Naive thymus-derived CD4-positive, alpha-beta T cell (primary cell): Measurements from ENCODE around the gene TLCD5. TPM values are rescaled to one million over a fixed set of nuclear protein-coding genes. Genes with fewer than 3 reads are reported as not detected.

ENCODE experiments used
- ATAC-seq: fragments of 150-1000 bp; cut with Tn5 transposase; 2 replicates; pipeline ENCODE4 v1.10.0; 2021; ENCODE audit warnings: mild to moderate bottlenecking, moderate library complexity
- CTCF ChIA-PET: fragments of 350-600 bp; sonication (Branson Sonifier 250); formaldehyde crosslinking; loops from one replicate; lab custom pipeline; 2021; ENCODE audit warnings: antibody characterized with exemption; lab: Charles Lee
- POLR2A ChIA-PET: fragments of 350-600 bp; sonication (Branson Sonifier 250); formaldehyde crosslinking; loops from one replicate; lab custom pipeline; 2021; ENCODE audit warnings: antibody characterized with exemption, inconsistent platforms; lab: Charles Lee
- DNase-seq, 9 donors: peaks; one replicate each; pipeline versions ENCODE4 v3.0.0 to v3.0.0-alpha.2; 2020 to 2022; ENCODE audit warnings: mixed read lengths in 1 of 9
- H3K27ac ChIP-seq: one replicate; pipeline ENCODE4 v1.7.0; 2013; ENCODE audit warnings: mild to moderate bottlenecking, low read depth, low read length, moderate library complexity
- H3K27me3 ChIP-seq, 2 donors: one replicate each; pipeline ENCODE4 v1.7.0; 2013; ENCODE audit warnings: low read length in 2 of 2, mild to moderate bottlenecking in 2 of 2, moderate library complexity in 2 of 2; ENCODE audit not compliant: control insufficient read depth in 2 of 2, insufficient read depth in 2 of 2
- H3K36me3 ChIP-seq, 3 experiments: 1 replicate in 2 of 3; 2 replicates in 1 of 3; pipeline ENCODE4 v1.7.0; 2013; ENCODE audit warnings: low read length in 3 of 3, mild to moderate bottlenecking in 3 of 3, moderate library complexity in 1 of 3; ENCODE audit not compliant: insufficient read depth in 3 of 3, control insufficient read depth in 2 of 3
- H3K4me1 ChIP-seq, 2 donors: one replicate each; pipeline ENCODE4 v1.7.0; 2013; ENCODE audit warnings: low read length in 2 of 2, mild to moderate bottlenecking in 2 of 2, moderate library complexity in 1 of 2; ENCODE audit not compliant: control insufficient read depth in 2 of 2, insufficient read depth in 2 of 2
- H3K4me3 ChIP-seq: 2 replicates; pipeline ENCODE4 v1.7.0; 2013; ENCODE audit warnings: mild to moderate bottlenecking, low read length
- H3K9me3 ChIP-seq, 3 experiments: 1 replicate in 2 of 3; 2 replicates in 1 of 3; pipeline ENCODE4 v1.7.0; 2013; ENCODE audit warnings: low read length in 3 of 3; ENCODE audit not compliant: control insufficient read depth in 2 of 3
- H3K27ac Mint-ChIP-seq, 9 donors: one replicate each; pipeline ENCODE4 v1.8.0; 2020 to 2022; ENCODE audit warnings: mixed read lengths in 9 of 9, mild to moderate bottlenecking in 8 of 9, moderate library complexity in 5 of 9, inconsistent platforms in 2 of 9
- H3K27me3 Mint-ChIP-seq, 5 donors: one replicate each; pipeline ENCODE4 v1.8.0; 2021 to 2022; ENCODE audit warnings: mixed read lengths in 5 of 5, mild to moderate bottlenecking in 1 of 5
- H3K36me3 Mint-ChIP-seq, 5 donors: one replicate each; pipeline ENCODE4 v1.8.0; 2020 to 2022; ENCODE audit warnings: mixed read lengths in 5 of 5, mild to moderate bottlenecking in 3 of 5, inconsistent platforms in 1 of 5
- H3K4me1 Mint-ChIP-seq, 7 donors: one replicate each; pipeline ENCODE4 v1.8.0; 2020 to 2022; ENCODE audit warnings: mixed read lengths in 7 of 7, mild to moderate bottlenecking in 3 of 7, inconsistent platforms in 1 of 7
- H3K4me3 Mint-ChIP-seq, 10 donors: one replicate each; pipeline ENCODE4 v1.8.0; 2020 to 2022; ENCODE audit warnings: mild to moderate bottlenecking in 10 of 10, mixed read lengths in 10 of 10, moderate library complexity in 6 of 10, inconsistent platforms in 2 of 10
- H3K9me3 Mint-ChIP-seq, 11 donors: one replicate each; pipeline ENCODE4 v1.8.0; 2020 to 2022; ENCODE audit warnings: mixed read lengths in 11 of 11, mild to moderate bottlenecking in 4 of 11, inconsistent platforms in 1 of 11, moderate library complexity in 1 of 11
- intact Hi-C, 2 donors: fragments of 100-400 bp; cut with micrococcal nuclease; formaldehyde crosslinking; loops; one replicate each; pipeline ENCODE4 v1.15.1; 2023
- polyA plus RNA-seq, 2 donors: library from polyadenylated mRNA; unstranded; fragments of 300-500 nt; fragmentation: Illumina TruSeq; gene quantifications; one replicate each; pipeline ENCODE4 v1.2.3, GENCODE V29; 2021
- total RNA-seq, 6 experiments: library from RNA in 5 of 6; stranded (reverse) in 5 of 6; gene quantifications; 1 replicate in 5 of 6; 2 replicates in 1 of 6; pipeline ENCODE4 v1.2.3 and lab custom pipeline; 2021 to 2026

Gene TLCD5
- total and polyA plus RNA-seq, 7 experiments from 2014 or later, result 0.11 to 0.48 (median 0.17) TPM; not detected in 4

DNA sequence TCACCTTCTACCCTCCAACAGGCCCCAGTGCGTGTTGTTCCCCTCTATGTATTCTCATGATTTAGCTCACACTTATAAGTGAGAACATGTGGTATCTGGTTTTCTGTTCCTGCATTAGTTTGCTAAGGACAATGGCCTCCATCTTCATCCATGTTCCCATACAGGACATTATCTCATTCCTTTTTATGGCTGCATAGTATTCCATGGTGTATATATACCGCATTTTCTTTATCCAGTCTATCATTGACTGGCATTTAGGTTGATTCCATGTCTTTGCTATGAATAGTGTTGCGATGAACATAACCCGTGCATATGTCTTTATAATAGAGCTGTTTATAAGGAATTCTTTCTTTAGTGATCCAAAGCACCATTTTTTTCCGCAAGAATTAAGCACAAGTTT lies 28.5 kb upstream of the TLCD5 start:
- Histone ChIP-seq H3K36me3 (no peaks in the 10 kb centered on the region), H3K27me3 (peaks cover 0 to 3% of the 10 kb centered on the region in 2 donors), H3K9me3 (no peaks in the 10 kb centered on the region), H3K4me3 (no peak overlapping the region), H3K4me1 (no peaks in the 10 kb centered on the region), H3K27ac (no peak overlapping the region)
- intact Hi-C loops, result no loop called here
- DNase-seq (no peak), ATAC-seq (no peak)
- Mint-ChIP-seq H3K4me1 (no peaks in the 10 kb centered on the region), H3K27ac (no peak overlapping the region), H3K27me3 (peaks cover 46 to 68% (median 56%) of the 10 kb centered on the region in 5 donors), H3K4me3 (no peak overlapping the region), H3K9me3 (no peaks in the 10 kb centered on the region), H3K36me3 (no peaks in the 10 kb centered on the region)
- CTCF ChIA-PET, result no interaction called here
- POLR2A ChIA-PET, result no interaction called here

GRCh38 chr11:120298461-120298860 lies 26.6 kb upstream of the TLCD5 start:
- ChIA-PET CTCF (interaction anchor here (0.8 kb wide), 1 partner anchor 8 kb away, joined by 5 read pairs; no protein-coding TSS in a partner anchor), POLR2A (no interaction called here)
- Histone ChIP-seq H3K27ac (no peak overlapping the region), H3K27me3 (peaks cover 0 to 3% of the 10 kb centered on the region in 2 donors), H3K4me1 (no peaks in the 10 kb centered on the region), H3K36me3 (no peaks in the 10 kb centered on the region), H3K4me3 (no peak overlapping the region), H3K9me3 (no peaks in the 10 kb centered on the region)
- H3K4me1 Mint-ChIP-seq, result peaks cover 0 to 1% (median 0%) of the 10 kb centered on the region in 7 donors
- intact Hi-C loops, result no loop called here
- no peak overlapping the region for H3K4me3 Mint-ChIP-seq
- H3K27me3 Mint-ChIP-seq, result peaks cover 39 to 67% (median 52%) of the 10 kb centered on the region in 5 donors
- ATAC-seq, result no peak
- H3K27ac Mint-ChIP-seq, result no peak overlapping the region
- H3K36me3 Mint-ChIP-seq, result no peaks in the 10 kb centered on the region
- peaks cover 0 to 1% (median 0%) of the 10 kb centered on the region in 11 donors for H3K9me3 Mint-ChIP-seq
- DNase-seq, result no peak

- DNase-seq, result no peak
- ChIA-PET POLR2A (no interaction called here), CTCF (interaction anchor here (0.6 kb wide), 2 partner anchors 10 to 38 kb away, joined by 3 to 4 read pairs; no protein-coding TSS in a partner anchor)
- Mint-ChIP-seq H3K9me3 (peaks cover 0 to 1% (median 0%) of the 10 kb centered on the region in 11 donors), H3K36me3 (no peaks in the 10 kb centered on the region), H3K27ac (no peak overlapping the region), H3K4me1 (peaks cover 0 to 1% (median 0%) of the 10 kb centered on the region in 7 donors), H3K4me3 (no peak overlapping the region), H3K27me3 (peaks cover 18 to 45% (median 30%) of the 10 kb centered on the region in 5 donors)
- H3K36me3 ChIP-seq, result no peaks in the 10 kb centered on the region
- no peak overlapping the region for H3K27ac ChIP-seq
- H3K4me1 ChIP-seq, result no peaks in the 10 kb centered on the region
- intact Hi-C loops, result loop anchor here in 1 of 2 donors (2.0 kb wide), 1 partner anchor 67 kb away; no protein-coding TSS in a partner anchor
- no peaks in the 10 kb centered on the region for H3K27me3 ChIP-seq
- no peaks in the 10 kb centered on the region for H3K9me3 ChIP-seq
- no peak overlapping the region for H3K4me3 ChIP-seq
- no peak for ATAC-seq
Measured at GRCh38 chr11:120302001-120302805, 22.9 kb upstream of the TLCD5 start.

DNA sequence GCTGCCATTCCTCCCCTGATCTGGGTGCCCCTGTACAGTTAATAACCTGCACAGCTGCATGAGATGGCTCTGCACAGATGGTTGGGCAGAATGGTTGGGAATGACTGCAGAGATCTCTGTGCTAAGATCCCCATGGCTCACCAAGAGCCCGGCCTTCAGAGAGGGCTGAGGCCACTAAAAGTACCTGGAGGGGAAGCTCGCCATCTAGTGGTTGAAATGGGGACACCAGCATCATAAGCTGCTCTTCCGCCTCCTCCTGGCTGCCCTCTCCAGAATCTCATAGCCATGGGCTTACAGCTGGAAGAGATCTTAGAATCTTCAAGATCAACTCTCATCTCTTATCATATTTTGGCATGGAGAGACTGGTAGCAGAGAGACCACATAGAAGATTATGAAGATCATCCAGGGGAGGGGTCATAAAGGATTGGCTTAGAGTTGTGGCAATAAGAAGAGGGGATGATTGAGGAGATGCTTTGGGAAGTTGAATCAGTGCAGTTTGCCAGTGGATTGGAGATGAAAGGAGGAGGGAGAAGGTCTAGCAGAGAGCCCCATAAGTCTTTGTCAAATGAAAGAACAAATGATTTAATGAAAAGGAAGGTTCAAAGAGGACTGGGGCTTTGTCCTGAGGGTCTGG lies 22.0 kb upstream of the TLCD5 start:
- ChIA-PET CTCF (interaction anchor here (0.6 to 0.7 kb wide), 3 partner anchors 9 to 809 kb away, joined by 3 to 4 read pairs (median 3); no protein-coding TSS in a partner anchor), POLR2A (no interaction called here)
- H3K9me3 ChIP-seq, result no peaks in the 10 kb centered on the region
- no peak overlapping the region for H3K4me3 ChIP-seq
- DNase-seq (peak in 8 of 9 donors; percentile 14 to 69 (median 36)), ATAC-seq (peak; percentile 82)
- Mint-ChIP-seq H3K27me3 (peaks cover 12 to 38% (median 30%) of the 10 kb centered on the region in 5 donors), H3K36me3 (no peaks in the 10 kb centered on the region), H3K27ac (no peak overlapping the region), H3K4me1 (peaks cover 0 to 1% (median 0%) of the 10 kb centered on the region in 7 donors), H3K4me3 (no peak overlapping the region), H3K9me3 (peaks cover 0 to 1% (median 0%) of the 10 kb centered on the region in 11 donors)
- no peaks in the 10 kb centered on the region for H3K27me3 ChIP-seq
- intact Hi-C loops, result loop anchor here (1.0 to 2.0 kb wide), 3 partner anchors 68 to 131 kb away; no protein-coding TSS in a partner anchor
- no peaks in the 10 kb centered on the region for H3K4me1 ChIP-seq
- no peaks in the 10 kb centered on the region for H3K36me3 ChIP-seq
- no peak overlapping the region for H3K27ac ChIP-seq

DNA sequence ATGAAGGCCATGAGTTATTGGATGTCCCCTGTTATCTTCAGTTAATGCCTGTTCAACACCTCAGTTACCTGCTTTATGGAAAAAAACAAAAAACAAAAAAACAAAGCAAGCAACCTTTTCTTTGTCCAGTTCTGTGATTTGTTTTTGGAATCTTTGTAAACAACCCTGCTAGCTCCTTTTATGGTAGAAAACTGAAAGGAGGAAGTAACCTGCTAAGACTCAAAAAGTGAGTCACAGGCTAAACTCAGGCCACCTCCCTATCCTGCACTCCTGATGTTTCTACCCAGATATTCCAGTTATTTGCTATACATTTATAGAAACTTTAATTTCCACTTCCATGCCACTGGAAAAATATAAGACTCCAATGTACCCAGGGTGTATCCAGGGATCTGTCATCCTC lies 20.6 kb upstream of the TLCD5 start:
- CTCF ChIA-PET, result no interaction called here
- POLR2A ChIA-PET, result no interaction called here
- peaks cover 0 to 1% (median 0%) of the 10 kb centered on the region in 7 donors for H3K4me1 Mint-ChIP-seq
- ATAC-seq, result no peak
- Histone ChIP-seq H3K4me1 (no peaks in the 10 kb centered on the region), H3K4me3 (no peak overlapping the region), H3K27ac (no peak overlapping the region), H3K36me3 (no peaks in the 10 kb centered on the region), H3K9me3 (no peaks in the 10 kb centered on the region), H3K27me3 (no peaks in the 10 kb centered on the region)
- no peak overlapping the region for H3K27ac Mint-ChIP-seq
- no peak overlapping the region for H3K4me3 Mint-ChIP-seq
- peaks cover 8 to 27% (median 25%) of the 10 kb centered on the region in 5 donors for H3K27me3 Mint-ChIP-seq
- no peak for DNase-seq
- no peaks in the 10 kb centered on the region for H3K36me3 Mint-ChIP-seq
- intact Hi-C loops, result no loop called here
- H3K9me3 Mint-ChIP-seq, result peaks cover 0 to 1% (median 0%) of the 10 kb centered on the region in 11 donors

DNA sequence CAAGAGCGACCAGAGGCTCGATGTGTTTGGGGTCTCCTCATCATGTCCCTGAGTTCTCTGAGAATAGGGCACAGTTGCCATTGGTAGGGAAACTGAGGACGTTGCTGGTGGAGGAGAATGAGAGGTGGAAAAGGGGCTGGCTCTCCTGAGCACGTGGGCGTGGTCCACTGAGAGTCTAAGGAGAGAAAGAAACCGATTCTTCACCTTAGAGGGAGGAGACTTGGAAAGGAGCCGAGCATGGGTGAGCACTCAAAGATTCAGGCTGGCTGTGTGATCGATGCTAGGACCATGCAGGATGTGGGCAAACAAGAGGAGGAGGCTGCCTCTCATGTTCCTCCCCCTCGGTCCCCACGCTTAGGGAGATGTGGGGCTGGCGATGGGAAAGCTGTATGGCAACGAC lies 19.8 kb upstream of the TLCD5 start:
- ChIA-PET POLR2A (no interaction called here), CTCF (no interaction called here)
- Histone ChIP-seq H3K27me3 (no peaks in the 10 kb centered on the region), H3K4me3 (no peak overlapping the region), H3K36me3 (no peaks in the 10 kb centered on the region), H3K27ac (no peak overlapping the region), H3K9me3 (no peaks in the 10 kb centered on the region), H3K4me1 (no peaks in the 10 kb centered on the region)
- Mint-ChIP-seq H3K4me1 (peaks cover 0 to 1% (median 0%) of the 10 kb centered on the region in 7 donors), H3K36me3 (no peaks in the 10 kb centered on the region), H3K27me3 (peaks cover 4 to 23% (median 21%) of the 10 kb centered on the region in 5 donors), H3K4me3 (no peak overlapping the region), H3K9me3 (peaks cover 0 to 1% (median 0%) of the 10 kb centered on the region in 11 donors), H3K27ac (no peak overlapping the region)
- no peak for DNase-seq
- no peak for ATAC-seq
- intact Hi-C loops, result no loop called here
